Panc1 (cell line): ENCODE data around the gene GPR180. TPM values are rescaled to one million over a fixed set of nuclear protein-coding genes. Genes with fewer than 3 reads are reported as not detected.
"Not testable (repeated sequence)": the region's sequence is repeated elsewhere in the genome, so short reads cannot be mapped to it uniquely, and the experiment has no call there.

Experiments used
- ATAC-seq: fragments of 200-7000 bp; cut with Tn5 transposase; 2 replicates; pipeline ENCODE4 v1.9.1; 2020; ENCODE audit warnings: mild to moderate bottlenecking, moderate library complexity
- BruUV-seq: library from RNA; stranded (reverse); fragments of 400-500 nt; replicated peaks from 2 replicates; lab custom pipeline; 2021; lab: Mats Ljungman, UMichigan
- CTCF ChIA-PET: fragments of 300-600 bp; sonication (Branson Sonifier 250); formaldehyde crosslinking; loops from one replicate; lab custom pipeline; 2022; ENCODE audit warnings: antibody characterized with exemption; lab: Charles Lee
- POLR2A ChIA-PET: fragments of 300-600 bp; sonication (Branson Sonifier 250); formaldehyde crosslinking; loops from one replicate; lab custom pipeline; 2022; ENCODE audit warnings: antibody characterized with exemption; lab: Charles Lee
- DNase-seq: peaks from one replicate; pipeline ENCODE4 v3.0.0-alpha.2; 2010; ENCODE audit warnings: low read depth, low spot score
- H3K27ac ChIP-seq: 2 replicates; pipeline ENCODE4 v1.5.1; 2011; ENCODE audit warnings: mild to moderate bottlenecking, low read length, inconsistent platforms
- H3K27me3 ChIP-seq: fragments of 200-500 bp; sonication (Bioruptor generic); 2 replicates; pipeline ENCODE4 v1.6.0; 2014; ENCODE audit warnings: low read length, inconsistent platforms; ENCODE audit not compliant: control insufficient read depth, insufficient read depth
- H3K36me3 ChIP-seq: fragments of 200-500 bp; sonication (Bioruptor generic); 2 replicates; pipeline ENCODE4 v1.5.1; 2014; ENCODE audit warnings: inconsistent platforms, mild to moderate bottlenecking, low read length, moderate library complexity; ENCODE audit not compliant: control insufficient read depth, insufficient read depth
- H3K4me1 ChIP-seq: 2 replicates; pipeline ENCODE4 v1.5.1; 2011; ENCODE audit warnings: inconsistent platforms, mild to moderate bottlenecking, low read length, moderate library complexity; ENCODE audit not compliant: control insufficient read depth, insufficient read depth
- H3K4me3 ChIP-seq, 2 experiments: 2 replicates each; pipeline ENCODE4 v1.5.1; 2011 to 2012; ENCODE audit warnings: low read depth in 2 of 2, low read length in 2 of 2, mild to moderate bottlenecking in 2 of 2, inconsistent platforms in 1 of 2, moderate library complexity in 1 of 2
- H3K9me3 ChIP-seq: fragments of 200-500 bp; sonication (Bioruptor generic); 2 replicates; pipeline ENCODE4 v1.5.1; 2014; ENCODE audit warnings: low read depth, mild to moderate bottlenecking, inconsistent platforms, low read length, moderate library complexity; ENCODE audit not compliant: control insufficient read depth, insufficient read depth
- POLR2AphosphoS5 ChIP-seq: IDR thresholded peaks from 2 replicates; pipeline ENCODE4 v1.6.1; 2012; ENCODE audit warnings: mild to moderate bottlenecking, low read depth, low read length, moderate library complexity
- SIN3A ChIP-seq: IDR thresholded peaks from 2 replicates; pipeline ENCODE4 v1.6.1; 2012; ENCODE audit warnings: low read depth, mild to moderate bottlenecking, low read length, moderate library complexity, borderline replicate concordance; ENCODE audit not compliant: insufficient read depth
- TCF7L2 ChIP-seq: IDR thresholded peaks from 2 replicates; pipeline ENCODE4 v1.6.1; 2011; ENCODE audit warnings: mild to moderate bottlenecking, low read depth, low read length, inconsistent platforms
- in situ Hi-C: cut with HindIII; loops from 2 replicates; pipeline ENCODE4 v1.10.0; 2016; ENCODE audit warnings: low sequenced_read_pairs, low pct_unique_long_range_greater_than_20kb
- intact Hi-C: fragments of 100-400 bp; cut with micrococcal nuclease; formaldehyde crosslinking; loops from one replicate; pipeline ENCODE4 v1.10.0; 2022; ENCODE audit not compliant: unreplicated experiment
- total RNA-seq: library from RNA; stranded (reverse); gene quantifications from one replicate; pipeline ENCODE4 v1.2.1, GENCODE V29; 2021; ENCODE audit not compliant: unreplicated experiment
- TF ChIP-seq, protein P1 (sequence below), 2 experiments: IDR thresholded peaks; 2 replicates each; pipeline ENCODE4 v1.6.1; 2011 to 2012; ENCODE audit warnings: low read depth in 2 of 2, control low read depth in 1 of 2, low read length in 1 of 2, mild to moderate bottlenecking in 1 of 2, moderate library complexity in 1 of 2; ENCODE audit not compliant: insufficient read depth in 1 of 2
- TF ChIP-seq, protein P2 (sequence below): fragments of 450-650 bp; IDR thresholded peaks from 2 replicates; pipeline ENCODE4 v1.5.1; 2017; ENCODE audit warnings: mild to moderate bottlenecking

Gene GPR180
- total RNA-seq, 1 experiment from 2014 or later: 7.1 TPM

DNA sequence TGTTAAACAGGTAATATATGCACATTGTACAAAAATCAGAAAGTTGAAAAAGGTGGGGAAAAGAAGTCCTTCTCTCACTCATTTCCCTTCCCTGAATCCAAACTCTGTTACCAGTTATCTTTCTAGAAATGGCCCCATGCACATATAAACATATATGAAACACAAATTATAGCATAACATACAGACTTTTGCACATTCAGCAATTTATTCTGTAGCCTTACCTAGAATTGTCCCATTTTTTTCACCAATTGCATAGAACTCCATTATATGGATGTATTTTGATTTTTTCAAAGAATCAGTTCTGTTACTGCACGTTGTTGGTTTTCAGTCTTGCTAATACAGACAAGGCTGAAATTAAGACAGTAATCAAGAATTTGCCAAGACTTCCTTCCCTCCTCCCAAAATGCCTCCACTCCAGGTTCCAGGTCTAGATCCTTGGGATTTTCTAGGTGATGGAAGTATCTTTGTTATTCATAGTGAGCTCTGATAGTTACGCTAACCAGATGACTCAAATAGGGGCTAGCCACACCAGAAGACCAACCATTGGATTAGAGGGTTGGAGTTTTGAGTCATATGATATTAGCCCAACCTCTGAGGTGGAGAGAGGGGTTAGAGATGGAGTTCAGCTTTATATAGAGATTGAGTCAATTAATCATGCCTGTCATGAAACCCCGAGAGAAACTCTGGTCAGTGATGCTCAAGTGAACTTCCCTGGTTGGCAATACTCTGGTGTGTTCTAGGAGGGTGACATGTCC lies 30.7 kb downstream of the GPR180 start:
- Histone ChIP-seq H3K36me3 (no peaks in the 10 kb centered on the region; the same call in 1 of the 2 replicates), H3K27ac (no peak overlapping the region), H3K9me3 (no peaks in the 10 kb centered on the region), H3K4me1 (no peaks in the 10 kb centered on the region), H3K27me3 (no peaks in the 10 kb centered on the region), H3K4me3 (no peak overlapping the region)
- intact Hi-C loops (no loop called here), in situ Hi-C loops (no loop called here)
- TF ChIP-seq SIN3A: no peak
- TF ChIP-seq, protein P1, sequence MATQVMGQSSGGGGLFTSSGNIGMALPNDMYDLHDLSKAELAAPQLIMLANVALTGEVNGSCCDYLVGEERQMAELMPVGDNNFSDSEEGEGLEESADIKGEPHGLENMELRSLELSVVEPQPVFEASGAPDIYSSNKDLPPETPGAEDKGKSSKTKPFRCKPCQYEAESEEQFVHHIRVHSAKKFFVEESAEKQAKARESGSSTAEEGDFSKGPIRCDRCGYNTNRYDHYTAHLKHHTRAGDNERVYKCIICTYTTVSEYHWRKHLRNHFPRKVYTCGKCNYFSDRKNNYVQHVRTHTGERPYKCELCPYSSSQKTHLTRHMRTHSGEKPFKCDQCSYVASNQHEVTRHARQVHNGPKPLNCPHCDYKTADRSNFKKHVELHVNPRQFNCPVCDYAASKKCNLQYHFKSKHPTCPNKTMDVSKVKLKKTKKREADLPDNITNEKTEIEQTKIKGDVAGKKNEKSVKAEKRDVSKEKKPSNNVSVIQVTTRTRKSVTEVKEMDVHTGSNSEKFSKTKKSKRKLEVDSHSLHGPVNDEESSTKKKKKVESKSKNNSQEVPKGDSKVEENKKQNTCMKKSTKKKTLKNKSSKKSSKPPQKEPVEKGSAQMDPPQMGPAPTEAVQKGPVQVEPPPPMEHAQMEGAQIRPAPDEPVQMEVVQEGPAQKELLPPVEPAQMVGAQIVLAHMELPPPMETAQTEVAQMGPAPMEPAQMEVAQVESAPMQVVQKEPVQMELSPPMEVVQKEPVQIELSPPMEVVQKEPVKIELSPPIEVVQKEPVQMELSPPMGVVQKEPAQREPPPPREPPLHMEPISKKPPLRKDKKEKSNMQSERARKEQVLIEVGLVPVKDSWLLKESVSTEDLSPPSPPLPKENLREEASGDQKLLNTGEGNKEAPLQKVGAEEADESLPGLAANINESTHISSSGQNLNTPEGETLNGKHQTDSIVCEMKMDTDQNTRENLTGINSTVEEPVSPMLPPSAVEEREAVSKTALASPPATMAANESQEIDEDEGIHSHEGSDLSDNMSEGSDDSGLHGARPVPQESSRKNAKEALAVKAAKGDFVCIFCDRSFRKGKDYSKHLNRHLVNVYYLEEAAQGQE (IDR thresholded peaks at IDR 0.05; ENCODE audit: insufficient read depth in 1 of 2, low read depth in 2 of 2, low read length in 1 of 2): no peak
- ChIA-PET POLR2A (no interaction called here), CTCF (no interaction called here)
- no peak for ATAC-seq
- no peak for DNase-seq
- no TSS peak for BruUV-seq

DNA sequence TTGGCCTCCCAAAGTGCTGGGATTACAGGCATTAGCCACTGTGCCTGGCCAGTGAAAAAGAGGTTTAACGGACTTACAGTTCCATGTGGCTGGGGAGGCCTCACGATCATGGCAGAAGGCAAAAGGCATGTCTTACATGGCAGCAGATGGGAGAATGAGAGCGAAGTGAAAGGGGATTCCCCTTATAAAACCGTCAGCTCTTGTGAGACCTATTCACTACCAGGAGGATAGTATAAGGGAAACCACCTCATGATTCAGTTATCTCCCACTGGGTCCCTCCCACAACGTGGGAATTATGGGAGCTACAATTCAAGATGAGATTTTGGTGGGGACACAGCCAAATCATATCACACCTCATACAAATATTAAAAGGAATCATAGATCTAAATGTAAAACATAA lies 34.4 kb downstream of the GPR180 start:
- H3K36me3 ChIP-seq, H3K27me3 ChIP-seq, intact Hi-C loops, H3K9me3 ChIP-seq, H3K4me3 ChIP-seq, ATAC-seq, POLR2A ChIA-PET, in situ Hi-C loops, H3K4me1 ChIP-seq, BruUV-seq, CTCF ChIA-PET, DNase-seq, H3K27ac ChIP-seq: not testable (repeated sequence)

DNA sequence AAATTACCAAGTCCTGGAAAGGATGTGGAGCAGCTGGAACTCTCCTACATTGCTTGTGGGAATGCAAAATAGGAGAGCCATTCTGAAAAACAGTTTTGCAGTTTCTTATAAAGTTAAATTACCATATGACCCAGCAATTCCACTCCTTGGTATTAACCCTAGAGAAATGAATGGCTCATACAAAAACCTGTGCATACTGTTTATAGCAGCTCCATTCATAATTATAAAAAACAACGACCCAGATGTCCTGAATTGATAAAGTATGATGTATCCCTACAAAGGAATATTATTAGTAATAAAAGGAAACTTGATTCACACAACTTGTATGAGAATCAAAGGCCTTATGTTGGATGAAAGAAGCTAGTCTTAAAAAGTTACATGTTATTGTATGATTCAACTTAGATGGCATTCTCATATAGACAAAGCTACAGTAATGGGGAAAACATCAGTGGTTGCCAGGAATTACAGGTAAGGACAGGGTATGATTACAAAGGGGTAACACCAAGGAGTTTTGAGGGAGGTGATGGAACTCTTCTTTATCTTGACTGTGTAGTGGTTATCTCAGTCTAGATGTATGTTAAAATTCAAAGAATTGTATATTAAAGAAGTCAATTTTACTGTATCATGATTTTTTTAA lies 35.4 kb downstream of the GPR180 start:
- DNase-seq: no peak
- BruUV-seq: no TSS peak
- in situ Hi-C loops: no loop called here
- Histone ChIP-seq H3K27ac (no peak overlapping the region), H3K4me3 (no peak overlapping the region), H3K27me3 (no peaks in the 10 kb centered on the region), H3K9me3 (no peaks in the 10 kb centered on the region), H3K36me3 (no peaks in the 10 kb centered on the region), H3K4me1 (no peaks in the 10 kb centered on the region)
- intact Hi-C loops: no loop called here
- TF ChIP-seq, protein P2, sequence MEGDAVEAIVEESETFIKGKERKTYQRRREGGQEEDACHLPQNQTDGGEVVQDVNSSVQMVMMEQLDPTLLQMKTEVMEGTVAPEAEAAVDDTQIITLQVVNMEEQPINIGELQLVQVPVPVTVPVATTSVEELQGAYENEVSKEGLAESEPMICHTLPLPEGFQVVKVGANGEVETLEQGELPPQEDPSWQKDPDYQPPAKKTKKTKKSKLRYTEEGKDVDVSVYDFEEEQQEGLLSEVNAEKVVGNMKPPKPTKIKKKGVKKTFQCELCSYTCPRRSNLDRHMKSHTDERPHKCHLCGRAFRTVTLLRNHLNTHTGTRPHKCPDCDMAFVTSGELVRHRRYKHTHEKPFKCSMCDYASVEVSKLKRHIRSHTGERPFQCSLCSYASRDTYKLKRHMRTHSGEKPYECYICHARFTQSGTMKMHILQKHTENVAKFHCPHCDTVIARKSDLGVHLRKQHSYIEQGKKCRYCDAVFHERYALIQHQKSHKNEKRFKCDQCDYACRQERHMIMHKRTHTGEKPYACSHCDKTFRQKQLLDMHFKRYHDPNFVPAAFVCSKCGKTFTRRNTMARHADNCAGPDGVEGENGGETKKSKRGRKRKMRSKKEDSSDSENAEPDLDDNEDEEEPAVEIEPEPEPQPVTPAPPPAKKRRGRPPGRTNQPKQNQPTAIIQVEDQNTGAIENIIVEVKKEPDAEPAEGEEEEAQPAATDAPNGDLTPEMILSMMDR: no peak
- TF ChIP-seq TCF7L2 (no peak), SIN3A (no peak), POLR2AphosphoS5 (no peak)
- TF ChIP-seq, protein P1 (IDR thresholded peaks at IDR 0.05; ENCODE audit: insufficient read depth in 1 of 2, low read depth in 2 of 2, low read length in 1 of 2): no peak
- no peak for ATAC-seq
- ChIA-PET POLR2A (no interaction called here), CTCF (no interaction called here)

DNA sequence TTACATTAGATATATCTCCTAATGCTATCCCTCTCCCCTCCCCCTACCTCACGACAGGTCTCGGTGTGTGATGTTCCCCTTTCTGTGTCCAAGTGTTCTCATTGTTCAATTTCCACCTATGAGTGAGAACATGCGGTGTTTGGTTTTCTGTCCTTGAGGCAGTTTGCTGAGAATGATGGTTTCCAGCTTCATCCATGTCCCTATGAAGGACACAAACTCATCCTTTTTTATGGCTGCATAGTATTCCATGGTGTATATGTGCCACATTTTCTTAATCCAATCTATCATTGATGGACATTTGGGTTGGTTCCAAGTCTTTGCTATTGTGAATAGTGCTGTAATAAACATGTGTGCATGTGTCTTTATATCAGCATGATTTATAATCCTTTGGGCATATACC lies 36.0 kb downstream of the GPR180 start:
- intact Hi-C loops, DNase-seq, H3K27me3 ChIP-seq, BruUV-seq, H3K4me1 ChIP-seq, ATAC-seq, in situ Hi-C loops, H3K4me3 ChIP-seq, POLR2A ChIA-PET, H3K36me3 ChIP-seq, H3K9me3 ChIP-seq, CTCF ChIA-PET, H3K27ac ChIP-seq: not testable (repeated sequence)
